Raji (cell line): Measurements from ENCODE around the gene CASR.

Experiments
- POLR2A ChIP-seq: IDR thresholded peaks from 2 replicates; pipeline ENCODE4 v1.6.1; 2011; ENCODE audit warnings: low read depth, low read length, control low read depth; ENCODE audit not compliant: insufficient read depth

Gene CASR

GRCh38 chr3:122214711-122215110 is 31.2 kb downstream of the CASR start:
- no peak for TF ChIP-seq POLR2A

GRCh38 chr3:122215592-122216298 is 32.3 kb downstream of the CASR start:
- no peak for TF ChIP-seq POLR2A

DNA sequence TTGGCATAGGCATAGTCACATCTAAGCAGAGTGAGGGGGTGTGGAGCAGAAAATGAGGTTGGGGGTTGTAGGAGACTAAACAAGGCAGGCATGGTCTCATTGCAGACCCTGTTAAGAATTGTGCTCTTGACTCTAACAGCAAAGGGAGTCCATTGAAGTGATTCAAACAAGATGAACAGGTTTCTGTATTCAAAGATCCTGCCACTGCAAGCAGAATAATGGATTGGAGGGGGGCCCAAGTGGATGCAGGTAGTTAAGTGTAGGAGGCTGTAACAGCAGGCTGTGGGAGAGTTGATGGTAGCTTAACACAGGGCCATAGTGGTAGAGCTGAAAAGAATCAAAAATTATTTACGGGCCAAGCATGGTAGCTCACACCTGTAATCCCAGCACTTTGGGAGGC is 34.4 kb downstream of the CASR start:
- TF ChIP-seq POLR2A = no peak

- no peak for TF ChIP-seq POLR2A
Observed at GRCh38 chr3:122219242-122219872, 35.9 kb downstream of the CASR start.

DNA sequence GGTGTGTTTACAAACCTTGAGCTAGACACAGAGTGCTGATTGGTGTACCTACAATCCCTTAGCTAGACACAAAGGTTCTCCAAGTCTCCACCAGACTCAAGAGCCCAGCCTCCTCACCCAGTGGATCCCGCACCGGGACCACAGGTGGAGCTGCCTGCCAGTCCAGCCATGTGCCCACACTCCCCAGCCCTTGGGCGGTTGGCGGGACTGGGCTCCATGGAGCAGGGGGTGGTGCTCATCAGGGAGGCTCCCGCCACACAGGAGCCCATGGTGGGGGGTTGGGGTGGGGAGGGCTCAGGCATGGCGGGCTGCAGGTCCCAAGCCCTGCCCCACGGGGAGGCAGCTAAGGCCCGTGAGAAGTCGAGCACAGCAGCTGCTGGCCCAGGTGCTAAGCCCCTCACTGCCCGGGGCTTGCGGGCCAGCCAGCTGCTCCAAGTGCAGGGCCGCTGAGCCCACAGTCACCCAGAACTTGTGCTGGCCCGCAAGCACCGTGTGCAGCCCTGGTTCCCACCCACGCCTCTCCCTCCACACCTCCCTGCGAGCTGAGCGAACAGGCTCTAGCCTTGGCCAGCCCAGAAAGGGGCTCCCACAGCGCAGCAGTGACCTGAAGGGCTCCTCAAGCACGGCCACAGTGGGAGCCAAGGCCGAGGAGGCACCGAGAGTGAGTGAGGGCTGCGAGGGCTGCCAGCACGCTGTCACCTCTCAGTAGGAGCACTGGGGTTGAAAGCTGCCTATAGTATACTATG is 43.7 kb downstream of the CASR start:
- no peak for TF ChIP-seq POLR2A

DNA sequence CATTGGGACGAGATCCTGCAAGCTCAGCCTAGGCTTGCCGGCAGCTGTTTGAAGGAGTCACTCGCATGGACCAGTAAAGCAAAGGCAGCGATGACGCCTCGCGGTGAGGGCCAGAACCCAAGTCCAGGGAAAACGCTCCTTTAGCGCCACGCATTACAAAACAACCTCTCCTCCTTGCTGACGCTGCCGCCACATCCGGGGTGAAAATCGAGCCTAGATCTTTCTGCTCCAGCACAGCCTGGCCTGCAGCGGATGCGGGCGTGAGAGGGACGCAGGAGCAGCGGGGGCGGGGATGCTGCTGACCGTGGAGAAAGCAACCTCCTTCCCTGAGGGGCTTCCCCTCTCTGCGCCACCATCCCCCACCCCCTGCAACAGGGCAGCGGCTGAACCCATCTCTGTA is 46.7 kb downstream of the CASR start:
- no peak for TF ChIP-seq POLR2A

- TF ChIP-seq POLR2A = no peak
Observed at GRCh38 chr3:122231465-122232157, 48.1 kb downstream of the CASR start.

- TF ChIP-seq POLR2A = no peak
Observed at GRCh38 chr3:122232485-122232884, 49.0 kb downstream of the CASR start.

- no peak for TF ChIP-seq POLR2A
Observed at GRCh38 chr3:122233101-122233952, 49.9 kb downstream of the CASR start.

DNA sequence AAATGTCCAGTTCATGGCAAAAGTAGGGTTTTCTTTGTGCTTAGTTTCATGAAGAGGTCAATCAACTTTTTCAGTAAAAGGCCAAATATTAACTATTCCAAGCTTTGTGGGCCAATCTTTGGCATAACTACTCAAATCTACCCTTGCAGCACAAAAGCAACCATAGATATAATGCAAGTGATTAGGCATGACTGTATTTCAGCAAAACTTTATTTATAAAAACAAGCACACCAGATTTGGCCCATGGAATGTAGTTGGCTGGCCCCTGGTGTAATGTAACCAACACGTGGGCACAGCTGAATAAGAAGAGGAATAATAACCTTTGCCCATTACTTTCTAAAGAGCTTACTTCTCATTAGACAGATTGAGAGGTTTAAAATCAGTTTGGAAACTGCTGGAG is 50.6 kb downstream of the CASR start:
- TF ChIP-seq POLR2A = no peak

DNA sequence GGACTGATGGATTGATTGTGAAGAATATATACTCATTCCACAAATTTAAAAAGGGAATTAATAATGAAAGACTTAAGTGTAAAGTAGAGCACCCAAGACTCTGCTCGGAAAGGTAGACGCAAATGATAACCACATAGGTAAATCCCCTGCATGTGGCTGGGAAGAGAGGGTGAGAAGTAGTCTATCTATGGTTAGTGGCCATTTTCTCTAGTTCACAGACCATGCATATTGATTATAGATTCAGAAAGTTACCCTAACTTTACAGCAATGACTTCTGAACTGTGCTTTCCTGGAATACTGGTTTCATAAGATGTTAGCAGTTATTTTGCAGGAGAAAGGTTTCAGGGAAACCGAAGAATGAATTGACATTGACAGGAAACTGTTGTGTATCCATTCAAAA is 51.7 kb downstream of the CASR start:
- TF ChIP-seq POLR2A = no peak

- no peak for TF ChIP-seq POLR2A
Observed at GRCh38 chr3:122239112-122239511, 55.6 kb downstream of the CASR start.

GRCh38 chr3:122245513-122246174 is 62.2 kb downstream of the CASR start:
- no peak for TF ChIP-seq POLR2A

GRCh38 chr3:122246199-122246598 is 62.7 kb downstream of the CASR start:
- TF ChIP-seq POLR2A = no peak
